Fibroblast of skin of left biceps (primary cell): ENCODE results near the gene DCXR.

Source experiments
- DNase-seq, 2 experiments: peaks; one replicate each; pipeline ENCODE4 v3.0.0-alpha.2; 2013; ENCODE audit warnings: low read depth in 2 of 2

The DCXR gene

GRCh38 chr17:82022981-82023446 is 14.5 kb downstream of the DCXR start, which contains the start of gene LRRC45:
Gene LRRC45 (plus strand): TSS chr17:82023305. CDS start chr17:82023644, 339 bp downstream.
- peak; percentile 99 for DNase-seq

- no peak for DNase-seq
Measured at GRCh38 chr17:82022310-82022980, 15.1 kb downstream of the DCXR start, which contains the start of gene CENPX. Gene CENPX (minus strand): TSS chr17:82022878. CDS start chr17:82022861, 17 bp downstream.

- no peak for DNase-seq
Measured at GRCh38 chr17:82021900-82022309, 15.6 kb downstream of the DCXR start.

GRCh38 chr17:82021107-82021899 is 16.2 kb downstream of the DCXR start:
- DNase-seq, result peak in 1 of 2 experiments; percentile 14

- DNase-seq, result no peak
Measured at GRCh38 chr17:82020572-82021106, 16.9 kb downstream of the DCXR start.

GRCh38 chr17:82019690-82020571 is 17.6 kb downstream of the DCXR start:
- no peak for DNase-seq

- no peak for DNase-seq
Measured at GRCh38 chr17:82018989-82019689, 18.4 kb downstream of the DCXR start.

GRCh38 chr17:82018152-82018988 is 19.1 kb downstream of the DCXR start:
- DNase-seq, result no peak

- DNase-seq, result no peak
Measured at GRCh38 chr17:82017612-82018151, 19.8 kb downstream of the DCXR start.

- no peak for DNase-seq
Measured at GRCh38 chr17:82016875-82017459, 20.5 kb downstream of the DCXR start.

GRCh38 chr17:82016061-82016874 is 21.2 kb downstream of the DCXR start:
- DNase-seq, result no peak

GRCh38 chr17:82015311-82015971 is 22.1 kb downstream of the DCXR start:
- DNase-seq, result no peak

- no peak for DNase-seq
Measured at GRCh38 chr17:82014971-82015310, 22.6 kb downstream of the DCXR start.

GRCh38 chr17:82014432-82014831 is 23.1 kb downstream of the DCXR start:
- no peak for DNase-seq

- DNase-seq, result no peak
Measured at GRCh38 chr17:82013772-82014321, 23.6 kb downstream of the DCXR start.

GRCh38 chr17:82013341-82013740 is 24.2 kb downstream of the DCXR start:
- DNase-seq, result no peak

GRCh38 chr17:82012640-82013295 is 24.7 kb downstream of the DCXR start:
- no peak for DNase-seq
